HL-60 (cell line): ENCODE results near the gene SPOCK3.
"Not testable (repeated sequence)": the region's sequence is repeated elsewhere in the genome, so short reads cannot be mapped to it uniquely, and the experiment has no call there.

Experiments used
- DNase-seq, 2 experiments: peaks; one replicate each; pipeline ENCODE4 v3.0.0-alpha.2; 2010 to 2020; ENCODE audit warnings: low read depth in 1 of 2, low spot score in 1 of 2
- H3K27ac ChIP-seq: fragments of 250-450 bp; sonication (Bioruptor Pico); replicated peaks from 2 replicates; pipeline ENCODE4 v1.5.1; 2020; ENCODE audit warnings: mild to moderate bottlenecking, moderate library complexity
- H3K27me3 ChIP-seq: fragments of 250-450 bp; sonication (Bioruptor Pico); 2 replicates; pipeline ENCODE4 v1.5.1; 2021; ENCODE audit warnings: mild to moderate bottlenecking, moderate library complexity; ENCODE audit not compliant: insufficient read depth, poor library complexity, severe bottlenecking
- H3K4me3 ChIP-seq: replicated peaks from 2 replicates; pipeline ENCODE4 v1.5.1; 2011; ENCODE audit warnings: mild to moderate bottlenecking, control low read depth, low read length; ENCODE audit not compliant: insufficient read depth
- CTCF ChIP-seq: IDR thresholded peaks from one replicate; pipeline ENCODE4 v1.5.1; 2011; ENCODE audit warnings: low read length, control low read depth, inconsistent platforms; ENCODE audit not compliant: insufficient read depth
- GABPA ChIP-seq: IDR thresholded peaks from 2 replicates; pipeline ENCODE4 v1.6.1; 2012; ENCODE audit warnings: low read depth
- POLR2AphosphoS5 ChIP-seq: IDR thresholded peaks from 2 replicates; pipeline ENCODE4 v1.6.1; 2012; ENCODE audit warnings: low read depth
- REST ChIP-seq: IDR thresholded peaks from 2 replicates; pipeline ENCODE4 v1.6.1; 2012; ENCODE audit warnings: low read depth; ENCODE audit not compliant: insufficient replicate concordance
- SPI1 ChIP-seq: IDR thresholded peaks from 2 replicates; pipeline ENCODE4 v1.6.1; 2012; ENCODE audit warnings: low read depth, mild to moderate bottlenecking, borderline replicate concordance

The SPOCK3 gene

GRCh38 chr4:166980419-166980818, 253.9 kb downstream of the SPOCK3 start:
- Histone ChIP-seq H3K27me3 (no peaks in the 10 kb centered on the region), H3K27ac (no peak overlapping the region), H3K4me3 (no peak overlapping the region)
- no peak for TF ChIP-seq SPI1
- no peak for TF ChIP-seq CTCF
- TF ChIP-seq GABPA, result no peak
- TF ChIP-seq POLR2AphosphoS5, result no peak
- TF ChIP-seq REST, result no peak
- no peak for DNase-seq

GRCh38 chr4:166977596-166977995, 256.7 kb downstream of the SPOCK3 start:
- Histone ChIP-seq H3K4me3 (no peak overlapping the region), H3K27me3 (no peaks in the 10 kb centered on the region)

GRCh38 chr4:166972071-166972470, 262.2 kb downstream of the SPOCK3 start:
- no peak overlapping the region for H3K4me3 ChIP-seq
- no peak for DNase-seq
- H3K27me3 ChIP-seq, result no peaks in the 10 kb centered on the region
- no peak overlapping the region for H3K27ac ChIP-seq
- TF ChIP-seq CTCF, result no peak
- TF ChIP-seq SPI1, result no peak
- TF ChIP-seq REST, result no peak
- TF ChIP-seq GABPA, result no peak
- no peak for TF ChIP-seq POLR2AphosphoS5

More at GRCh38 chr4:166977596-166977995, 256.7 kb downstream of the SPOCK3 start:
- TF ChIP-seq GABPA (no peak), SPI1 (no peak), CTCF (no peak), POLR2AphosphoS5 (no peak), REST (no peak)
- no peak overlapping the region for H3K27ac ChIP-seq
- DNase-seq, result no peak

- not testable (repeated sequence) for DNase-seq, H3K27me3 ChIP-seq, H3K4me3 ChIP-seq, H3K27ac ChIP-seq
These were observed 266.1 kb downstream of the SPOCK3 start for GRCh38 chr4:166968219-166968618.
